SK-N-SH (cell line): ENCODE results near the gene GPN1.

Experiments used
- CHD2 ChIP-seq: fragments of 150-350 bp; IDR thresholded peaks from 2 replicates; pipeline ENCODE4 v1.6.1; 2018; ENCODE audit warnings: low read length; ENCODE audit not compliant: partially characterized antibody
- CTCF ChIP-seq: fragments of 200-600 bp; sonication (generic); IDR thresholded peaks from 2 replicates; pipeline ENCODE4 v1.6.1; 2017; ENCODE audit warnings: antibody characterized with exemption, mild to moderate bottlenecking, moderate library complexity
- FOSL2 ChIP-seq: IDR thresholded peaks from 2 replicates; pipeline ENCODE4 v1.4.0; 2012; ENCODE audit warnings: low read depth, mild to moderate bottlenecking, moderate library complexity, borderline replicate concordance
- JUND ChIP-seq: IDR thresholded peaks from 2 replicates; pipeline ENCODE4 v1.4.0; 2012
- RAD21 ChIP-seq: IDR thresholded peaks from 2 replicates; pipeline ENCODE4 v1.6.1; 2012; ENCODE audit warnings: mild to moderate bottlenecking, low read length
- RXRA ChIP-seq: IDR thresholded peaks from 2 replicates; pipeline ENCODE4 v1.4.0; 2012; ENCODE audit warnings: low read depth, mild to moderate bottlenecking, borderline replicate concordance
- SMC3 ChIP-seq: IDR thresholded peaks from 2 replicates; pipeline ENCODE4 v1.6.1; 2012; ENCODE audit warnings: low read depth, low read length, improper control_type of control experiment
- TAF1 ChIP-seq: IDR thresholded peaks from 2 replicates; pipeline ENCODE4 v1.6.1; 2012; ENCODE audit warnings: low read depth, mild to moderate bottlenecking, low read length, moderate library complexity, borderline replicate concordance
- YY1 ChIP-seq: IDR thresholded peaks from 2 replicates; pipeline ENCODE4 v1.4.0; 2012; ENCODE audit warnings: low read depth, mild to moderate bottlenecking

GRCh38 chr2:27655155-27655951, 26.5 kb downstream of the GPN1 start:
- TF ChIP-seq RAD21, result no peak
- TF ChIP-seq CTCF, result no peak
- no peak for TF ChIP-seq YY1
- no peak for TF ChIP-seq CHD2
- no peak for TF ChIP-seq RXRA
- TF ChIP-seq SMC3, result no peak
- no peak for TF ChIP-seq TAF1
- no peak for TF ChIP-seq JUND
- no peak for TF ChIP-seq FOSL2
